HG03439 (cell line): ENCODE measurements around the gene WNT7B.

ENCODE experiments used
- ATAC-seq: cut with Tn5 transposase; IDR thresholded peaks from one replicate; pipeline ENCODE4 v1.9.1; 2021; ENCODE audit warnings: mild to moderate bottlenecking, moderate library complexity; ENCODE audit not compliant: unreplicated experiment

Gene WNT7B

GRCh38 chr22:45914309-45914708, 62.7 kb downstream of the WNT7B start:
- ATAC-seq: no peak

GRCh38 chr22:45912910-45913309, 64.1 kb downstream of the WNT7B start:
- no peak for ATAC-seq

GRCh38 chr22:45911601-45912271, 65.2 kb downstream of the WNT7B start:
- no peak for ATAC-seq

- no peak for ATAC-seq
Observed at GRCh38 chr22:45910928-45911467, 66.0 kb downstream of the WNT7B start.

- ATAC-seq: no peak
Observed at GRCh38 chr22:45908961-45909360, 68.0 kb downstream of the WNT7B start.

- no peak for ATAC-seq
Observed at GRCh38 chr22:45907996-45908395, 69.0 kb downstream of the WNT7B start.

GRCh38 chr22:45907378-45907777, 69.6 kb downstream of the WNT7B start:
- no peak for ATAC-seq

- no peak for ATAC-seq
Observed at GRCh38 chr22:45906946-45907345, 70.0 kb downstream of the WNT7B start.

GRCh38 chr22:45905924-45906865, 70.8 kb downstream of the WNT7B start:
- ATAC-seq: no peak

GRCh38 chr22:45905326-45905923, 71.5 kb downstream of the WNT7B start:
- no peak for ATAC-seq

- no peak for ATAC-seq
Observed at GRCh38 chr22:45904236-45904635, 72.7 kb downstream of the WNT7B start.

GRCh38 chr22:45903355-45904135, 73.4 kb downstream of the WNT7B start:
- ATAC-seq: no peak

GRCh38 chr22:45897736-45898135, 79.2 kb downstream of the WNT7B start:
- no peak for ATAC-seq

GRCh38 chr22:45896964-45897538, 79.9 kb downstream of the WNT7B start:
- no peak for ATAC-seq

- no peak for ATAC-seq
Observed at GRCh38 chr22:45896153-45896951, 80.6 kb downstream of the WNT7B start.

- ATAC-seq: no peak
Observed at GRCh38 chr22:45895436-45896152, 81.4 kb downstream of the WNT7B start.

GRCh38 chr22:45893516-45893915, 83.4 kb downstream of the WNT7B start:
- no peak for ATAC-seq

GRCh38 chr22:45892681-45893461, 84.1 kb downstream of the WNT7B start:
- ATAC-seq: no peak
